ENCODE data around the gene HAGHL. TPM values are rescaled to one million over a fixed set of nuclear protein-coding genes. Genes with fewer than 3 reads are reported as not detected.
A peak's percentile ranks its signal among the peaks of the same experiment; 100 is the strongest.

The HAGHL gene
- total RNA-seq, 1 donor from 2014 or later = 20.6 TPM

GRCh38 chr16:736936-737481 lies 10.1 kb downstream of the HAGHL start:
- no peak overlapping the region for H3K27ac Mint-ChIP-seq (ENCODE audit: unreplicated experiment)
- H3K27me3 Mint-ChIP-seq (ENCODE audit: low read depth) = no peaks in the 10 kb centered on the region
- peaks cover 8% of the 10 kb centered on the region for H3K36me3 Mint-ChIP-seq (ENCODE audit: low read depth)
- no peaks in the 10 kb centered on the region for H3K9me3 Mint-ChIP-seq (ENCODE audit: low read depth)
- DNase-seq (ENCODE audit: low spot score) = peak; percentile 76
- H3K4me1 Mint-ChIP-seq (ENCODE audit: low read depth) = peaks cover 13% of the 10 kb centered on the region
- TF ChIP-seq, protein P1, sequence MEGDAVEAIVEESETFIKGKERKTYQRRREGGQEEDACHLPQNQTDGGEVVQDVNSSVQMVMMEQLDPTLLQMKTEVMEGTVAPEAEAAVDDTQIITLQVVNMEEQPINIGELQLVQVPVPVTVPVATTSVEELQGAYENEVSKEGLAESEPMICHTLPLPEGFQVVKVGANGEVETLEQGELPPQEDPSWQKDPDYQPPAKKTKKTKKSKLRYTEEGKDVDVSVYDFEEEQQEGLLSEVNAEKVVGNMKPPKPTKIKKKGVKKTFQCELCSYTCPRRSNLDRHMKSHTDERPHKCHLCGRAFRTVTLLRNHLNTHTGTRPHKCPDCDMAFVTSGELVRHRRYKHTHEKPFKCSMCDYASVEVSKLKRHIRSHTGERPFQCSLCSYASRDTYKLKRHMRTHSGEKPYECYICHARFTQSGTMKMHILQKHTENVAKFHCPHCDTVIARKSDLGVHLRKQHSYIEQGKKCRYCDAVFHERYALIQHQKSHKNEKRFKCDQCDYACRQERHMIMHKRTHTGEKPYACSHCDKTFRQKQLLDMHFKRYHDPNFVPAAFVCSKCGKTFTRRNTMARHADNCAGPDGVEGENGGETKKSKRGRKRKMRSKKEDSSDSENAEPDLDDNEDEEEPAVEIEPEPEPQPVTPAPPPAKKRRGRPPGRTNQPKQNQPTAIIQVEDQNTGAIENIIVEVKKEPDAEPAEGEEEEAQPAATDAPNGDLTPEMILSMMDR (IDR thresholded peaks at IDR 0.05) = no peak
- no peak overlapping the region for H3K4me3 Mint-ChIP-seq (ENCODE audit: unreplicated experiment)

GRCh38 chr16:739560-740458 lies 12.9 kb downstream of the HAGHL start:
- Mint-ChIP-seq H3K9me3 (ENCODE audit: low read depth) (no peaks in the 10 kb centered on the region), H3K36me3 (ENCODE audit: low read depth) (peaks cover 8% of the 10 kb centered on the region), H3K4me3 (ENCODE audit: unreplicated experiment) (peak overlapping the region; percentile 75), H3K4me1 (ENCODE audit: low read depth) (peaks cover 13% of the 10 kb centered on the region), H3K27ac (ENCODE audit: unreplicated experiment) (peak overlapping the region; percentile 41), H3K27me3 (ENCODE audit: low read depth) (no peaks in the 10 kb centered on the region)
- no peak for DNase-seq (ENCODE audit: low spot score)
- TF ChIP-seq, protein P1 (IDR thresholded peaks at IDR 0.05) = no peak

- Mint-ChIP-seq H3K9me3 (ENCODE audit: low read depth) (no peaks in the 10 kb centered on the region), H3K27ac (ENCODE audit: unreplicated experiment) (no peak overlapping the region)
- TF ChIP-seq, protein P1 (IDR thresholded peaks at IDR 0.05) = no peak
Measured at GRCh38 chr16:740459-740763, 13.5 kb downstream of the HAGHL start.

GRCh38 chr16:740764-741505 lies 14.0 kb downstream of the HAGHL start, which contains the start of gene CIAO3:
TSS of gene CIAO3 (minus strand) at chr16:740997. CDS start at chr16:740985, 12 bp downstream.
- H3K4me3 Mint-ChIP-seq (ENCODE audit: unreplicated experiment) = peak within 1 kb of the TSS; percentile 75
- H3K4me1 Mint-ChIP-seq (ENCODE audit: low read depth) = peaks cover 13% of the 10 kb centered on the region
- peak within 1 kb of the TSS; percentile 41 for H3K27ac Mint-ChIP-seq (ENCODE audit: unreplicated experiment)
- H3K36me3 Mint-ChIP-seq (ENCODE audit: low read depth) = peaks cover 5% of the 10 kb centered on the region
- DNase-seq (ENCODE audit: low spot score) = no peak
- TF ChIP-seq, protein P1 (IDR thresholded peaks at IDR 0.05) = peak; percentile 92
- H3K9me3 Mint-ChIP-seq (ENCODE audit: low read depth) = no peaks in the 10 kb centered on the region
- H3K27me3 Mint-ChIP-seq (ENCODE audit: low read depth) = no peaks in the 10 kb centered on the region

More at GRCh38 chr16:740459-740763, 13.5 kb downstream of the HAGHL start:
- peak overlapping the region; percentile 75 for H3K4me3 Mint-ChIP-seq (ENCODE audit: unreplicated experiment)
- peaks cover 13% of the 10 kb centered on the region for H3K4me1 Mint-ChIP-seq (ENCODE audit: low read depth)
- no peak for DNase-seq (ENCODE audit: low spot score)
- peaks cover 5% of the 10 kb centered on the region for H3K36me3 Mint-ChIP-seq (ENCODE audit: low read depth)
- H3K27me3 Mint-ChIP-seq (ENCODE audit: low read depth) = no peaks in the 10 kb centered on the region
